K562 (cell line): ENCODE results near the gene CDKL4. TPM values are rescaled to one million over a fixed set of nuclear protein-coding genes. Genes with fewer than 3 reads are reported as not detected.

Source experiments
- CBFB ChIP-seq: sonication (generic); formaldehyde crosslinking; IDR thresholded peaks from 2 replicates; pipeline ENCODE4 v1.4.0; 2020; ENCODE audit warnings: mild to moderate bottlenecking, missing genetic modification reagents
- ELF4 ChIP-seq: fragments of 450-650 bp; formaldehyde crosslinking; IDR thresholded peaks from 2 replicates; pipeline ENCODE4 v1.4.0; 2022; ENCODE audit warnings: missing genetic modification characterization
- HLTF ChIP-seq: fragments of 450-650 bp; IDR thresholded peaks from 2 replicates; pipeline ENCODE4 v1.6.1; 2016
- IFI16 ChIP-seq: fragments of 250-450 bp; sonication (Bioruptor Pico); IDR thresholded peaks from 2 replicates; pipeline ENCODE4 v2.1.2; 2022; ENCODE audit warnings: mild to moderate bottlenecking, inconsistent platforms
- ILK ChIP-seq: fragments of 450-650 bp; IDR thresholded peaks from 2 replicates; pipeline ENCODE4 v1.6.1; 2016; ENCODE audit warnings: missing genetic modification characterization, low read depth, mild to moderate bottlenecking, missing compliant biosample characterization, moderate library complexity, borderline replicate concordance
- MAX ChIP-seq: sonication (generic); formaldehyde crosslinking; IDR thresholded peaks from 2 replicates; pipeline ENCODE4 v1.9.0; 2022; ENCODE audit warnings: mild to moderate bottlenecking, missing genetic modification reagents
- MEF2A ChIP-seq: IDR thresholded peaks from 2 replicates; pipeline ENCODE4 v1.6.1; 2011; ENCODE audit warnings: low read depth, mild to moderate bottlenecking, low read length, moderate library complexity; ENCODE audit not compliant: control insufficient read depth
- NR4A1 ChIP-seq, 2 experiments: fragments of 250-450 bp in 1 of 2; fragments of 450-650 bp in 1 of 2; sonication (Bioruptor Pico) in 1 of 2; IDR thresholded peaks; 2 replicates each; pipeline versions ENCODE4 v1.4.0 to v1.6.1; 2016 to 2020; ENCODE audit warnings: mild to moderate bottlenecking in 2 of 2, missing compliant biosample characterization in 1 of 2, missing genetic modification characterization in 1 of 2, moderate library complexity in 1 of 2
- PHF20 ChIP-seq: fragments of 450-650 bp; IDR thresholded peaks from 2 replicates; pipeline ENCODE4 v1.6.1; 2018; ENCODE audit not compliant: partially characterized antibody
- RAD21 ChIP-seq, 2 experiments: fragments of 250-450 bp in 1 of 2; fragments of 450-650 bp in 1 of 2; sonication (Bioruptor Pico) in 1 of 2; formaldehyde crosslinking in 1 of 2; IDR thresholded peaks in 1 of 2; conservative IDR thresholded peaks in 1 of 2; 2 replicates each; pipeline versions ENCODE4 v1.4.0 to v1.8.0; 2020 to 2022; ENCODE audit warnings: mild to moderate bottlenecking in 2 of 2, moderate library complexity in 1 of 2
- RNF219 ChIP-seq: fragments of 250-450 bp; sonication (Bioruptor Pico); IDR thresholded peaks from 2 replicates; pipeline ENCODE4 v1.5.0; 2022; ENCODE audit warnings: mild to moderate bottlenecking
- SNAPC5 ChIP-seq: fragments of 250-450 bp; sonication (Bioruptor Pico); IDR thresholded peaks from 2 replicates; pipeline ENCODE4 v1.8.0; 2021; ENCODE audit warnings: moderate library complexity, mild to moderate bottlenecking, inconsistent platforms
- TCFL5 ChIP-seq: fragments of 250-450 bp; sonication (Bioruptor Pico); conservative IDR thresholded peaks from 2 replicates; pipeline ENCODE4 v1.6.1; 2021; ENCODE audit warnings: mild to moderate bottlenecking, moderate library complexity, matching md5 sums
- THRB ChIP-seq: fragments of 450-650 bp; formaldehyde crosslinking; conservative IDR thresholded peaks from 2 replicates; pipeline ENCODE4 v1.4.0; 2022; ENCODE audit warnings: mild to moderate bottlenecking, missing genetic modification characterization
- ZBTB11 ChIP-seq, 3 experiments: fragments of 200-800 bp in 1 of 3; fragments of 250-450 bp in 1 of 3; fragments of 450-650 bp in 1 of 3; sonication (Bioruptor Pico) in 1 of 3; sonication (Bioruptor generic) in 1 of 3; formaldehyde crosslinking in 1 of 3; IDR thresholded peaks; 2 replicates each; pipeline versions ENCODE4 v1.6.1 to v1.8.0; 2016 to 2022; ENCODE audit warnings: mild to moderate bottlenecking in 2 of 3, missing genetic modification characterization in 2 of 3, missing compliant biosample characterization in 1 of 3, moderate library complexity in 1 of 3
- ZFP1 ChIP-seq: fragments of 450-650 bp; formaldehyde crosslinking; IDR thresholded peaks from 2 replicates; pipeline ENCODE4 v1.4.0; 2020; ENCODE audit warnings: mild to moderate bottlenecking, mixed read lengths
- ZNF174 ChIP-seq: fragments of 250-450 bp; sonication (Bioruptor Pico); IDR thresholded peaks from 2 replicates; pipeline ENCODE4 v1.4.0; 2020; ENCODE audit warnings: mild to moderate bottlenecking
- ZNF561 ChIP-seq: fragments of 450-650 bp; formaldehyde crosslinking; conservative IDR thresholded peaks from 2 replicates; pipeline ENCODE4 v1.4.0; 2020; ENCODE audit warnings: mild to moderate bottlenecking, moderate library complexity
- ZNF668 ChIP-seq: fragments of 250-450 bp; sonication (Bioruptor Pico); IDR thresholded peaks from 2 replicates; pipeline ENCODE4 v1.8.0; 2022; ENCODE audit warnings: mild to moderate bottlenecking, inconsistent platforms
- ZNF696 ChIP-seq: fragments of 250-450 bp; sonication (Bioruptor Pico); conservative IDR thresholded peaks from 2 replicates; pipeline ENCODE4 v1.4.0; 2020; ENCODE audit warnings: mild to moderate bottlenecking, moderate library complexity
- ZNF76 ChIP-seq: fragments of 250-450 bp; sonication (Bioruptor Pico); IDR thresholded peaks from 2 replicates; pipeline ENCODE4 v1.4.0; 2020; ENCODE audit warnings: mild to moderate bottlenecking, moderate library complexity, borderline replicate concordance
- polyA plus RNA-seq, 8 experiments: library from polyadenylated mRNA; depleted of rRNA in 4 of 8; stranded (reverse) in 5 of 8; unstranded in 3 of 8; fragments of >200 nt; fragmentation: Nextera tagmentation in 2 of 8; fragmentation: Illumina TruSeq in 1 of 8; extraction: Ambion mirVana in 2 of 8; extraction: Trizol in 1 of 8; gene quantifications; 2 replicates each; pipeline versions ENCODE4 v1.2.1 to v1.2.3, GENCODE V29; 2011 to 2014; ENCODE audit warnings: inconsistent platforms in 1 of 8, missing spikeins in 1 of 8
- total RNA-seq, 7 experiments: library from RNA; depleted of rRNA in 6 of 7; stranded (reverse); fragments of >200 nt in 6 of 7; fragmentation: Illumina TruSeq in 2 of 7; extraction: Trizol in 2 of 7; gene quantifications; 2 replicates each; pipeline versions ENCODE4 v1.2.1 to v1.2.3, GENCODE V29; 2011 to 2021; ENCODE audit warnings: low replicate concordance in 1 of 7

CDKL4 gene
- total and polyA plus RNA-seq, 9 of the 15 experiments (the other 6 are each of a cell fraction or from before 2014, with no cell fraction given): not detected

- TF ChIP-seq RNF219 (CRISPR knock-in tag) (peak; percentile 80; the same call in 1 of the 2 replicates), ZBTB11 (CRISPR knock-in tag; IDR thresholded peaks at IDR 0.05) (peak in 1 of 3 experiments; percentile 85; a peak in 2 of 6 replicates), NR4A1 (CRISPR knock-in tag; IDR thresholded peaks at IDR 0.05) (peak; percentile 99), NR4A1 (tag; IDR thresholded peaks at IDR 0.05) (peak; percentile 99), CBFB (CRISPR knock-in tag) (no peak), HLTF (no peak), IFI16 (CRISPR knock-in tag) (peak; percentile 92), RAD21 (CRISPR knock-in tag; conservative IDR thresholded peaks at IDR 0.05 in 1 of 2, IDR thresholded peaks at IDR 0.05 in 1 of 2) (no peak), ZFP1 (CRISPR knock-in tag) (peak; percentile 71), ZNF76 (CRISPR knock-in tag) (peak; percentile 96), TCFL5 (CRISPR knock-in tag) (peak; percentile 91), ZNF561 (CRISPR knock-in tag) (peak; percentile 90), ELF4 (no peak), SNAPC5 (no peak), PHF20 (no peak), MAX (CRISPR knock-in tag) (peak; percentile 77), MEF2A (no peak), ZNF696 (CRISPR knock-in tag) (0 out of 2 replicates have a peak, but pooled peaks have one; percentile 14), ILK (peak; percentile 82), THRB (CRISPR knock-in tag) (peak; percentile 95), ZNF668 (CRISPR knock-in tag) (peak; percentile 89), ZNF174 (CRISPR knock-in tag) (0 out of 2 replicates have a peak, but pooled peaks have one; percentile 10)
These were observed 93.6 kb downstream of the CDKL4 start (continued) for GRCh38 chr2:39150102-39150562.
